Measurements from ENCODE around the gene FLNB.

Gene FLNB

GRCh38 chr3:58134468-58134867 is 126.2 kb downstream of the FLNB start:
- Histone ChIP-seq H3K9me2 (replicated peaks; ENCODE audit: insufficient read depth, low read length) (no peaks in the 10 kb centered on the region), H2AFZ (ENCODE audit: low read length) (no peak overlapping the region), H3F3A (ENCODE audit: insufficient read depth, low read length) (no peaks in the 10 kb centered on the region), H3K9me3 (replicated peaks; ENCODE audit: insufficient read depth, low read length) (no peaks in the 10 kb centered on the region), H3K27me3 (replicated peaks; ENCODE audit: insufficient read depth, low read length) (no peaks in the 10 kb centered on the region), H4K20me1 (ENCODE audit: insufficient read depth, low read length) (no peaks in the 10 kb centered on the region), H3K9ac (ENCODE audit: low read length) (no peak overlapping the region), H3K4me1 (ENCODE audit: low read length) (peaks cover 6% of the 10 kb centered on the region; the same call in 1 of the 2 replicates), H3K4me3 (ENCODE audit: low read length) (no peak overlapping the region), H3K36me3 (replicated peaks; ENCODE audit: insufficient read depth, low read length) (no peaks in the 10 kb centered on the region), H3K79me2 (ENCODE audit: low read length) (no peaks in the 10 kb centered on the region), H3K4me2 (ENCODE audit: low read depth, low read length) (no peak overlapping the region), H3K27ac (ENCODE audit: low read length) (no peak overlapping the region)
- TF ChIP-seq EZH2 (optimal IDR thresholded peaks at IDR 0.05; ENCODE audit: low read depth, low read length): no peak
- DNase-seq: no peak

DNA sequence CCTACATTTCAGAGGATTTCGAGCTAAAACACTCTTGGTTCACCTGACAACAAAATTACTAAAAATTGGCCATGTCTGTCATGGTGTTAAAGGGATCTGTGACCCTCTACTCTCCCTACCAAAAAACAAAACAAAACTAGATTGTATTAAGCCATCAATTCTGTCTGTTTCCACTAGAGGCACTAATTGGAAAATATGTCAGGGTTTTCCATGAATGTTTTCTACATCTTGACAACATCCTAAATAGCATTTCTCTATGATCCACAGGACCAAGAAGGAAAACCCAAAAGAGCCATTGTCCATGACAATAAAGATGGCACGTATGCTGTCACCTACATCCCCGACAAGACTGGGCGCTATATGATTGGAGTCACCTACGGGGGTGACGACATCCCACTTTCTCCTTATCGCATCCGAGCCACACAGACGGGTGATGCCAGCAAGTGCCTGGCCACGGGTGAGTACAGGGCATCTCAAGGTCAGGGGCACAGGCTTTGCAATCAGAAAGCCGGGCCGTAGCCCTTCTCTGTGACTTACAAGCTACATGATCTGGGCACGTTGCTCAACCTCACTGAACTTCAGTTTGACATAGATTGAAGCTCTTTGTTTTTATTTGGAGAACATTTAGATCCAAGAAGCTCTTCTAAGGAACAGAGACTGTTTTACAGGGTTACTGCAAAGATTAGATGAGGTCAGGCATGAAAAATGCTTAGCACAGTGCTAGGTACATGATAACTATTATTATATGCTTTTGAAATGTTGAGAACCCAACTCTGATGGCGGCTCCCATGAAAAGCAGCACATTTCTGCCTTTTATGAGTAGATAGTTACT is 127.7 kb downstream of the FLNB start:
- Histone ChIP-seq H3K79me2 (ENCODE audit: low read length) (no peaks in the 10 kb centered on the region), H3K9ac (ENCODE audit: low read length) (no peak overlapping the region), H3K27me3 (replicated peaks; ENCODE audit: insufficient read depth, low read length) (no peaks in the 10 kb centered on the region), H3K4me1 (ENCODE audit: low read length) (peaks cover 6% of the 10 kb centered on the region; the same call in 1 of the 2 replicates), H4K20me1 (ENCODE audit: insufficient read depth, low read length) (no peaks in the 10 kb centered on the region), H3K36me3 (replicated peaks; ENCODE audit: insufficient read depth, low read length) (no peaks in the 10 kb centered on the region), H3F3A (ENCODE audit: insufficient read depth, low read length) (no peaks in the 10 kb centered on the region), H3K9me2 (replicated peaks; ENCODE audit: insufficient read depth, low read length) (no peaks in the 10 kb centered on the region), H3K9me3 (replicated peaks; ENCODE audit: insufficient read depth, low read length) (no peaks in the 10 kb centered on the region), H3K4me2 (ENCODE audit: low read depth, low read length) (no peak overlapping the region), H3K4me3 (ENCODE audit: low read length) (no peak overlapping the region), H3K27ac (ENCODE audit: low read length) (no peak overlapping the region), H2AFZ (ENCODE audit: low read length) (no peak overlapping the region)
- DNase-seq: no peak
- no peak for TF ChIP-seq EZH2phosphoT487 (IDR thresholded peaks at IDR 0.05; ENCODE audit: low read length)
- TF ChIP-seq EZH2 (optimal IDR thresholded peaks at IDR 0.05; ENCODE audit: low read depth, low read length): no peak
- peak; percentile 44 for TF ChIP-seq CTCF (IDR thresholded peaks at IDR 0.05; ENCODE audit: low read length)

DNA sequence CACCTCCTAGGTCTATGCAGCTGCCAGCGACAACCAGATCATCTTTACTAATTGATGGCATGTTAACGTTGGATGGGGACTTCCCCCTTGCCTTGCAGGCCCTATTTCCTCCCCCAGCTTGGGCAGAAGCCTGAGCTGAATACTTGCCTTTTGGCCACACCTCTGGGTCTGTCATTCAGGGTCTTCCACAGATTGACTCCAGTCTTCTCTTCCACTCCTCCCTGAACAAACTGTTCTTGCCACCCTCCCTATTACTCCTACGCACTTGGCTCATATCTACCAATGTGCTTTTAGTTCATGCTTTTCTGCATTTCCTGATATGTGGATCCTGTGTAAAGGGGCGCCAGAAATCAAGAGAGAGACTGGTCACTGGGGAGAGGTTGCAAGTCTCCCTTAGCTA is 129.1 kb downstream of the FLNB start:
- Histone ChIP-seq H3K27ac (ENCODE audit: low read length) (no peak overlapping the region), H3K4me1 (ENCODE audit: low read length) (peaks cover 6% of the 10 kb centered on the region; the same call in 1 of the 2 replicates), H2AFZ (ENCODE audit: low read length) (no peak overlapping the region), H3K27me3 (replicated peaks; ENCODE audit: insufficient read depth, low read length) (no peaks in the 10 kb centered on the region), H3F3A (ENCODE audit: insufficient read depth, low read length) (no peaks in the 10 kb centered on the region), H3K9ac (ENCODE audit: low read length) (no peak overlapping the region), H3K4me2 (ENCODE audit: low read depth, low read length) (no peak overlapping the region), H3K79me2 (ENCODE audit: low read length) (no peaks in the 10 kb centered on the region), H3K9me2 (replicated peaks; ENCODE audit: insufficient read depth, low read length) (no peaks in the 10 kb centered on the region), H3K36me3 (replicated peaks; ENCODE audit: insufficient read depth, low read length) (no peaks in the 10 kb centered on the region), H3K9me3 (replicated peaks; ENCODE audit: insufficient read depth, low read length) (no peaks in the 10 kb centered on the region), H4K20me1 (ENCODE audit: insufficient read depth, low read length) (no peaks in the 10 kb centered on the region), H3K4me3 (ENCODE audit: low read length) (no peak overlapping the region)
- TF ChIP-seq EZH2 (optimal IDR thresholded peaks at IDR 0.05; ENCODE audit: low read depth, low read length): no peak
- TF ChIP-seq EZH2phosphoT487 (IDR thresholded peaks at IDR 0.05; ENCODE audit: low read length): no peak
- no peak for TF ChIP-seq CTCF (IDR thresholded peaks at IDR 0.05; ENCODE audit: low read length)
- DNase-seq: no peak

- no peaks in the 10 kb centered on the region for H3K9me2 ChIP-seq (replicated peaks; ENCODE audit: insufficient read depth, low read length)
- no peak overlapping the region for H2AFZ ChIP-seq (ENCODE audit: low read length)
- TF ChIP-seq EZH2 (optimal IDR thresholded peaks at IDR 0.05; ENCODE audit: low read depth, low read length) (no peak), CTCF (IDR thresholded peaks at IDR 0.05; ENCODE audit: low read length) (no peak), EZH2phosphoT487 (IDR thresholded peaks at IDR 0.05; ENCODE audit: low read length) (no peak)
- no peak for DNase-seq
- H3K9me3 ChIP-seq (replicated peaks; ENCODE audit: insufficient read depth, low read length): no peaks in the 10 kb centered on the region
- no peaks in the 10 kb centered on the region for H3K36me3 ChIP-seq (replicated peaks; ENCODE audit: insufficient read depth, low read length)
- no peaks in the 10 kb centered on the region for H3K79me2 ChIP-seq (ENCODE audit: low read length)
- no peak overlapping the region for H3K4me3 ChIP-seq (ENCODE audit: low read length)
- no peaks in the 10 kb centered on the region for H3K27me3 ChIP-seq (replicated peaks; ENCODE audit: insufficient read depth, low read length)
- H3K27ac ChIP-seq (ENCODE audit: low read length): no peak overlapping the region
- no peak overlapping the region for H3K9ac ChIP-seq (ENCODE audit: low read length)
- no peaks in the 10 kb centered on the region for H3F3A ChIP-seq (ENCODE audit: insufficient read depth, low read length)
- H3K4me2 ChIP-seq (ENCODE audit: low read depth, low read length): no peak overlapping the region
- H4K20me1 ChIP-seq (ENCODE audit: insufficient read depth, low read length): no peaks in the 10 kb centered on the region
- H3K4me1 ChIP-seq (ENCODE audit: low read length): peaks cover 6% of the 10 kb centered on the region; the same call in 1 of the 2 replicates
These were observed 133.6 kb downstream of the FLNB start for GRCh38 chr3:58141766-58142345.
